Stimulated activated CD8-positive, alpha-beta memory T cell treated with anti-CD3 and anti-CD28 coated beads, Interleukin-12 subunit alpha, Interleukin-12 subunit beta, amount 100 ng/mL, for 24 hours (primary cell): ENCODE data around the gene RAB18.
"Not testable (repeated sequence)": the region's sequence is repeated elsewhere in the genome, so short reads cannot be mapped to it uniquely, and the experiment has no call there.

Experiments used
- DNase-seq: peaks from one replicate; pipeline ENCODE4 v3.0.0-alpha.2; 2020; ENCODE audit errors: extremely low read depth

RAB18 gene

DNA sequence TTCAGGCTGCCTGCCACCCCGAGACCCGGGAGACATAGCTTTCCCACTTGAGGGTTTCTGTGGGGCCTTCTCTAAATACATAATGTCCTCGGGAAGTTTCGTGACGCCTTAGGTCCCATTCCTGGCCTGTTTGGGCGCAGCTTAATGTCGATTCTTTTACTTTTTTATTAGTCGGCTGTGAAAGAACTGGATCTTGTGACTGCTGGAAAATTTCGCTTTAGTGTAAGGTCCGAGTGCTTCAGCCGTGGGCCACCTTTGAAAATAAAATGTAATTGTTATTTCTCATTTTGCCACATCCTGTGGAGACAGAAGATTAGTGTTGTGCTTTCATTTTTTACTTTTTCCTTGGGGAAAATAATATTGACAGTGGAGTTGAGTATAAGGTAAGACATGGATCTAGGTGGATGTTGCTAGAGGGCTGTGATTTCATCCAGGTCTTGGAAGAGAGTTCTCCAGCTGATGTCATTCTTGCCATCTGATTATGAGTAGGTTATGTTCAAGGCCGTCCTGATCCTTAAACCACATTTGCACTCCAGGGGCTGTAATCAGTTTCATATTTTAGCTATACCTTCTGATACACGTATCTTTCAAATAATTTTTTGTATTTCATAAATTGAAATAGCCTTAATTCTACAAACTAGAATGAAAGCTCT lies 830 bp downstream of the RAB18 start:
- no peak for DNase-seq

DNA sequence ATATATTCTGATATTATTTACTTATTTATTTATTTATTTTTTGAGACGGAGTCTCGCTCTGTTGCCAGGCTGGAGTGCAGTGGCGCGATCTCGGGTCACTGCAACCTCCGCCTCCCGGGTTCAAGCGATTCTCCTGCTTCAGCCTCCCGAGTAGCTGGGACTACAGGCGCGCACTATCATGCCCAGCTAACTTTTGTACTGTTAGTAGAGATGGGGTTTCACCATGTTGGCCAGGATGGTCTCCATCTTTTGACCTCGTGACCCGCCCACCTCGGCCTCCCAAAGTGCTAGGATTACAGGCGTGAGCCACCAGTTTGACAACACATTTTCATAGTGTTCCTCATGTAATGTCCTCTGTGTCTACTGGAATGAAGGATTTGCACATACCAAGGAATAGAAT lies 1.4 kb downstream of the RAB18 start:
- not testable (repeated sequence) for DNase-seq

DNA sequence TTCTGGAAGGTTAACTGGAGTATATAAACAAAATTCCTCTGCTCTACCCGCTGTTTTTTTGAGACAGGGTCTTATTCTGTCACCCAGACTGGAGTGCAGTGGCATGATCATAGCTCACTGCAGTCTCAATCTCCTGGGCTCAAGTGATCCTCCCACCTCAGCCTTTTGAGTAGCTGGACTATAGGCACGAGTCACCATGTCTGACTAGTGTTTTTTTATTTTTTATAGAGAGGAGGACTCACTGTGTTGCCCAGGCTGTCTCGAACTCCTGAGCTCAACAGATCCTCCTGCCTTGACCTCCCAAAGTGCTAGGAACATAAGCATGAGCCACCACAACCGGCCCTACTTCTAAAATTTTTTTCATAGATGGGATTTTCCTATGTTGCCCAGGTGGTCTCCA lies 2.2 kb downstream of the RAB18 start:
- DNase-seq: no peak

DNA sequence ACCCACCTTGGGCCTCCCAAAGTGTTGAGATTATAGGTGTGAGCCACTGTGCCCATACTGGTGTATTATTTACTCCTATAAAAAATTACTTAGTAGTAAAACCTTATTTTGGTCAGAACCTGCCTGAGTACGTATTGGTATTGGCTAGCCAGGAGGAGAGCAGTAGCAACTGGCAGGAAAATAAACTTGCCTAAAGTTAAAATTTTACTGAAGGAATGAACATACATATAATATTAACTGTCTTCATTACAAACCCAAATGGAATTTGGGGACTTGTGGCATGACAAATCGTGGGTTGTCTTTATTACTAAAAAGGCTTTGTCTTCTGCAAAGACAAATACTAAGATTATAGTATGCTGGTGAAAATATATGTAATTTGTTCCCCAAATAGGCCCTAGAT lies 8.4 kb downstream of the RAB18 start:
- no peak for DNase-seq

DNA sequence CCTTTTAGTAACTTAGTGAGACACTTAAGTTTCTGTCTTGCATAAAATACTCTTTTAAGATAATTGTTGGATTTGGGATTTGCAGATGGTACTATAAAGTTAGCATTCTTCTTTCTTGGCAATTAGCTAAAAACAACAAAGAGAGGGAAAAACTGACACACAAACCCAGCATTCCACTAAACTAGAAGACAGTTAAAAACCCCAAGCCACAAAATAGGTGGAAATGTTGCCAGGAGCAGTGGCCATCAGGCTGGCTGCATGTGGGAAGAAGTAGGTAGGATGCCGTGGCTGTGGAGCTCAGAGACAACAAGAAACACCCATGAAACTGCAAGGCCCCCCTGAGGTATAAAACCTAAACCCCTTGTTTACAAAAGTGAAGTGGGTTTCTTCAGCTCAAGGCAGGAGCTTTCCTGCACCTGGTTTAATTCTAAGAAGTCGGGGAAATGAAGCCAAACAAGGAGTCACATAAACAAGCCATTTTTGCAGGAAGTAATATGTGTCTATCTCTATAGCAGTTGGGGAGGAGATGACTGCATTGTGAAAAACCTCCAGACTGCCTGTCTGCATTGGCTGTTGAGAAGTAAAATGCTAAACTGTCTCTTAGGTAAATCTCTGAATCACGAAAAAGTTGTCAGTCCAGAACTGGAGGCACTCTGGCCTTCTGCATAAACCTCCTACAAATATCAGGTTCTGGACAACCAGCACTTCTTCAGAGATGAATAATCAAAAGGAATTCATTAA lies 9.5 kb downstream of the RAB18 start:
- no peak for DNase-seq

DNA sequence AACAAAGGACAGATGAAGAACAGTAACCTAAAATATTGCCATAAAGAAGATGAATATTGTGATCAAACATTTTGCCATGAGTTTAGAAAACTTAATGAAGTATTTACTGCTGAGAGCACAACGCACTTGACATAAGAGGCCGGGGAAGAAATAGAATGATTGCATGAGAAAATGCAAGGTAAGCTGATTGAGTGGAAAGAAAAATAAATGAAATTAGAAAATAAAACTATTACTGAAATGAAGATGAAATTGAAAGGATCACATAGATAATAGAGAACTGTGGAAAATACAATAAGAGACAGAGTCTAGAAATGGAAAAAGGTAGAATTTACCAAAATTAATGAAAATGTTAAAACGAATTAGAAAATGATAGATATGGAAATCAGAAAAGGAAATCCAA lies 10.1 kb downstream of the RAB18 start:
- no peak for DNase-seq

DNA sequence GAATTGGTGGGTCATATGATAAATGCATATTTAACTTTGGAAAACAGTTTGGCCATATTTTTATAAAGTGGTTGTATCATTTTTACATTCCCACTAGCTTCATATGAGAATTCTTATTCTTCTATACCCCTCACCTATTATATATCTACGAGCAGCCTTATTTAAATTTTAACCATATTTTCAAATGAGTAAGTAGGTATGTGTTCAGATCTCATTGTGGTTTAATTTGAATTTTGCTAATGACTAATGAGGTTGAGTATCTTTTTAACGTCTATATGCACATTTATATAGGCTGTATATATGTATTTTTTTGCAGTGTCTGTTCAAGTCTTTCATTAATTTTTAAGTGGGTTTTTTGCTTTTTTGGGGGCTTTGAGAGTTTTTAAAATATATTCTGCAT lies 14.2 kb downstream of the RAB18 start:
- no peak for DNase-seq

DNA sequence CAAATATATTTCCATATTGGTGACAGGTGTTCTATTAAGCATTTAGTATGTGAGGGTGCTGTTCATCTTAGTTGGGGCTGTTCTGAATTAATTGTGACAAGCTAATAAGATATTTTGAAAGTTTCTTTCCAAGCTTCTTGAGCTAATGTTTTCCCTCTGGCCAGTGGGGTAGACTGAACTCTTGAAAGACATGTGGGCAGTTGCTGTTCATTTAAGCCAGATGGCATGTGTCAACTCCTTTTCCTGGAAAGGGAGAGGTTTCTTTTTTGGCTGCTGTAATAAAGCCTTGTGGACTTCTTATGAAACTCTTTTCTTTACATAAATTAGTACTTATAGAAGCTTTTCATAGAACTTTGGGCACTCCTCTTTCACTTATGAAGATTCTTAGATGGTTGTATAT lies 21.7 kb downstream of the RAB18 start:
- no peak for DNase-seq

DNA sequence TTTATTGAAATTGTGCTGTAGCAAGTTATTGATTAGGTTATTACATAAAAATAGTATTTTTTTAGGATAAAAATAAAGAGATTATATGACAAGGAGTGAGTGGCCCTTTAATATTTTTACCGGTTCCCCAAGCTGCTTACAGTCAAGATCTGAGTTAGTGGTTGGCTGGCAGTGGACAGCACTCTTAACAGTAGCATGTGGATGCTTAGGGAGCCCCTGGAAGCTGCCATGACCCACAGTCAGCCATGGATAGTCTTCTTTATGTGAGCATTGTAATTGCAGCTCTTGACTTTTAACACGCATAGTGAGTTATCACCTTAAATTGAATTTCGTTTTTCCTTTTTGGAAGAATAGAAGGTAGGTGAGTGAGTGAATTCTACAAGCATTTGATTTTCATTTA lies 22.1 kb downstream of the RAB18 start:
- no peak for DNase-seq

DNA sequence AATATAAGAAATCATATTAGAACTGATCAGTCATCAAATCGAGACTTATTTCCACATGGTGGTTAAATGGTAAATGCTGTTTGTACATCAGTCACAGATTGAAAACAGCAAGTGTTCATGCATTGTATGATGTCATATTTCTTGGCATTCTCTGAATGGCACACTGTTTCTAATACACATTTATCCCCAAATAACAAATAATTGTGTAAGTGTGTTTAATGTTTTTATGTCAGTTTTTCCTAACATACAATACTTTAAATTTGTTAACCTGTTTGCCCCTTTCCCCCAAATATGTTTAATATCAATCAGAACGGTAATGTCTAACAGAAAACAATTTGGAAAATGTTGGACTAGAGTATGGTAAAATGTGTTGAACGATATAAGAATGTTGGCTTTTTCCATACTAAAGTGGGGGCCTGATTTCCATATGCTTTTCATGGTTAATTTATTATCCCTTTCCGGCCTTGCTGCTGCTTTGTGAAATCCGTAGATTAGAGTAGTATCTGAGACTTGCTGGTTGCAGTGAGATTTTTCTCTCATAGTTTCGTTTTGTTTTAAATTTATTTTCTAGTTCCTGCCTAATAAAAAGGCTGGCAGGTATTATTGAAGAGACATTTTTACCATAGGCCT lies 23.7 kb downstream of the RAB18 start:
- DNase-seq: no peak

DNA sequence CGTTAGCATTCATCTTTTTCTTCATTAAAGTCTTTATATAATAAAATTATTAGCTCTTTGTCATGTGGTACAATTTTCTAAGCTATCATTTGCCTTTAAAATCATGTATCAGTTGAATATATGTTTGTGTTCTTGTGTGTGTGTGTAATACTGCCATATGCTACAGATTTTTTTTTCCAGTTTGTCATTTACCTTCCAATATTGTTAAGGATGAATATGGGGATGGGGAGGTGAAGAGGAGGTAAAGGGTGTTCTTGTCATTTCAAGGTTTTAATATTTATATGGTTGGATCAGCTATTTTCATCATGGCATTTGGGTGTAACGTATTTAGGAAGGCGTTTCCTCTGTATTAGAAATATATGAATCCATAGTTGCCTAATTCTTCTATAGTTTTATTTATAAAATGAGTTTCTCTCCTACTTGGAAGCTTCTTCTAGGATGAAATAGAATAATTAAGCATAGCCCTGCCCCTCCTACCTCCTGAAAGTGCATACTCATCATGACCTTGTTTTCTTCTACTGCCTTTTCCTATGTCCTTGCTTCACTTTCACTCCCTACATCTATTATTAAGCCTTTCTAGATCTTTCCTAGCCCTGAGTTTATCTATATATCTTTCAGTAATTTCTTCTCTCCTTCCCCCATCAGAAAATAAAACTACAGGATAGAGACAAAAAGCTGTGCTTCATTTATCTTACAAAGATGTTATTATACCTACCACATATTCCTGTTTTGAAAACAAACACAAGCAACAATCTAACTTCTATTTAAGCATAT lies 25.1 kb downstream of the RAB18 start:
- no peak for DNase-seq

DNA sequence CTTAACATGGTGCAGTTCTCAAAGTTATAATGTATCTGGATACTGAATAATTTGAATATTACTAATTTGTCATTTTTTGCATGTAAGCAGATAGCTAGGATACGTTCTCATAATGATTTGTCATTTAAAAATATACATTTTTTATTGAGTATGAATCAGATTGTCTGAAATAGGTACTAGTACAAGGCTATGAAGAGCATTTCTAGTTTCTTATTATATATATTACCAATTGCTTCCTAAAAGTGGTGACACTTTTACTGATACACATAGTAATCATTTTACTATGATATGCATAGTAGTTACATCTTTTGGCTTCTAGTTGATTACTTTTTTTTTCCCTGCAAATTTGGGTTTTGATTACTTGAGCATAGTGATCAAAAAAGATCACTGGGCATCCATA lies 26.4 kb downstream of the RAB18 start:
- DNase-seq: no peak

DNA sequence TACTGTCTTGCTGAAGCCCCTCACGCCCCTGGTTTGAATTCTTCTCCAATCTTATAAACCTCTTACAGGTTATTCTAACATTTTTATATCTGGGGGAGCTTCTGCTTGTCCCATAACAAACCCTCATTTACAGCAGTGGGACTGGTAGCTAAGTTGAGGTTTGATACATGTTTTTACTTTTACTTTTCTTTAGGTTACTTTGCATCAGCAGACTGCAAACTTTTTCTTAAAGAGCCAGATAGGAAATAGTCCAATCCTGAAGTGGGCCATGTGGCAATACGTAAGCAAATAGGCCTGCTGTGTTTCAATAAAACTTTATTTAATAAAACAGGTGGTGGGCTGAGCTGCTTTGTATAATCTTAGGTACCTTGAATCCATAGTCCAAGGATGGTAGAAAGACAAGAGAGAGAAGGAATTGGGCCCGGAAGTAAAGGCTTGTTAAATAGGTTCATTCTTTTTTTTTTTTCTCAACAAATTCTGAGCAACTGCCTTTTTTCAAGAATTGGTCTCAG lies 27.3 kb downstream of the RAB18 start:
- DNase-seq: no peak

DNA sequence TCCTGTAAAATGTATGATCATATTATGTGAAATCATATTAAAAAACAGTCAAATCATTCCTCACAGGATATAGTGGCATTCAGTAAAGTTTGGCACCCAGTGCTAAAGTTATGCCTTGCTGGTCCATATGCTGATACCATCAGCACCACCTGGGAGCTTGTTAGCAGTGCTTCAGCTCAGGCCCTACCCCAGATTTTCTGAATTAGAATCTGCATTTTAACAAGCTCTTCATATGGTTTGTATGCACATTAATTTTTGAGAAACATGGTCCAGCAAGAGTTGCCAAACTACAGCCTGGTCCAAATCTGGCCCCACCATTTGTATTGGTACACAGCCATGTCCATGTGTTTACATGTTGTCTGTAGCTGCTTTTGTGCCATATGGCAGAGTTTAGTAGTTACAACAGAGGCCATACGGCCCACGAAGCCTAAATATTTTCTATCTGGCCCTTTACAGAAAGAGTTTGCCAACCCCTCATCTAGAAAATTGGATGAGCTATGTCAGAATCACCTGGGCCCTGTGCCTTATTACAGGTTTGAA lies 30.1 kb downstream of the RAB18 start:
- DNase-seq: no peak

DNA sequence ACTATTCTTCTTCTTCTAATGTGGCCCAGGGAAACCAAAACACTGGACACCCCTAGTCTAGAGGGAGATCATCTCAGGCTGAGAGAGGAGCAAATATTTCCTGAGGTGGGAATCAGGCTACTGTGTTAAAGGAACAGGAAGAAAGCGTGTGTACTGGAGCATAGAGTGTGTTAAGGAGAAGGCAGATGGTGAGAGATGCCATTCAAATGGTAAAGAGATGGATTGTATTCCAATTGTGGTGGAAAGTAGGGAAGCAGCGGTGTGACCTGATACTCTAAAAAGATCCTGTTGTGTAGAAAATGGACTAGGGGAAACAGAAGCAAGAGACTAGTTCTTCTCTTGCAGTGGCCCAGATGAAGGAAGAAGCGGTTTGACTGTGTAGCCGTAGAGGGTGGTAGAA lies 31.2 kb downstream of the RAB18 start:
- DNase-seq: no peak

DNA sequence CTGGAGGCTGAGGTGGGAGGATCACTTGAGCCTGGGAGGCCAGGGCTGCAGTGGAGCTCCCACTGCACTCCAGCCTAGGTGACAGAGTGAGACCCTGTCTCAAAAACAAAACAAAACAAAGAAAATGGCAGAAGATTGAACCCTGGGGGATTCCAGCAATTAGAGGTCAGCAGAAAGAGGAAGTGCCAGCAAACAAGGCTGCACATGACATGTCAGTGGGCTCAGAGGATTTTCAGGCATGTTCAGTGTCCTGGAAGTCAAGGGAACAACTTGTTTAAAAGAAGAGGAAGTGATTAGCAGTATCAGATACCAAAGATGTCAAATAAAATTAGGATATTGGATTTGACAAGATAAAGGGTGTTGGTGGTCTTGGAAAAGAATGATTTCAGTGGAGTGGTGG lies 32.3 kb downstream of the RAB18 start:
- DNase-seq: no peak

DNA sequence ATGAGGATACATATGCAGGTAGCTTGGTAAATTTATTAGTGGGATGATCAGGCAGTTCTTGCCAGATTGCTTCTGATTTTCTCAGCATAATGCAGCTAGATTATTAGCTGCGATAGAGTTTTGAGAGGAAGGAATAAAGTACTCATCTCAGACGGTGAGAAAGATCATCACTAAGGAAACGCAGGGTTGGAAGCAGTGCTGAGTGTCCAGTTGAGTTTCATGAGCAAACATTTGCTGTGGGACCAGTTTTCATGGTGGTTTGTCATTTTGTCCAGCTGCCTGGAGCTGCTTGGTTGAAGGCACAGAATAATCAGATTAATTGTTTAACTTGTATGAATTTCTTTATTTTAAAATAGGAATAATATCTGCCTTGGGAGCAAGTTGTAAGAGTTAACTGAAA lies 33.1 kb downstream of the RAB18 start:
- no peak for DNase-seq

DNA sequence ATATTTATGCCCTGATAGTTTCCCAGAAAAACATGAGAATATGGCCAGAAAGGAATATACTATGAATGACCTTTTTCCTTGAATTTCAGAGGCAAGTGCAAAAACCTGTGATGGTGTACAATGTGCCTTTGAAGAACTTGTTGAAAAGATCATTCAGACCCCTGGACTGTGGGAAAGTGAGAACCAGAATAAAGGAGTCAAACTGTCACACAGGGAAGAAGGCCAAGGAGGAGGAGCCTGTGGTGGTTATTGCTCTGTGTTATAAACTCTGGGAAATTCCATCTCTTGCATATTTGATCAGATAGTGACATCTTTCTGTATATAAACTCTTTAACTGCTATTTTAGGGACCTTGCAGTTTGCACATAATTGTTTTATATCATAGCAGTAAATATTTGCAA lies 33.7 kb downstream of the RAB18 start:
- no peak for DNase-seq

DNA sequence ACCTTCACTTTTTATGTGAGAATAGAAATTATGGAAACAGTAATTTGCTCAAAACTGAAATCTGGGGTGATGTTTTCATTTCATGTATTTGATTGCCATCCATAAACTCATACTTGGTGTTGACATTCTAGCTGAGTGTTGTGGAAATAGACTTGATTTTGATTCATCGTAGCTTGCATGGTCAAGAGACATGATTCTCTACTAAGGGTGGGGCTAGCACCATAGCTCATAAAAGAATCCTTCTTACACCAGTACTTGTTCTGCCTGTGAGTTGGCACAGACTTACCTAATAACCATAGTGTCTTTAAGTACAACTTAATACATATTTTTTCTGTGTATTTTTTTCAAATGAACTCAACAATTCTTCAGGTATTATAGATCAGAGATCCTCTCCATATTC lies 36.6 kb downstream of the RAB18 start:
- no peak for DNase-seq

DNA sequence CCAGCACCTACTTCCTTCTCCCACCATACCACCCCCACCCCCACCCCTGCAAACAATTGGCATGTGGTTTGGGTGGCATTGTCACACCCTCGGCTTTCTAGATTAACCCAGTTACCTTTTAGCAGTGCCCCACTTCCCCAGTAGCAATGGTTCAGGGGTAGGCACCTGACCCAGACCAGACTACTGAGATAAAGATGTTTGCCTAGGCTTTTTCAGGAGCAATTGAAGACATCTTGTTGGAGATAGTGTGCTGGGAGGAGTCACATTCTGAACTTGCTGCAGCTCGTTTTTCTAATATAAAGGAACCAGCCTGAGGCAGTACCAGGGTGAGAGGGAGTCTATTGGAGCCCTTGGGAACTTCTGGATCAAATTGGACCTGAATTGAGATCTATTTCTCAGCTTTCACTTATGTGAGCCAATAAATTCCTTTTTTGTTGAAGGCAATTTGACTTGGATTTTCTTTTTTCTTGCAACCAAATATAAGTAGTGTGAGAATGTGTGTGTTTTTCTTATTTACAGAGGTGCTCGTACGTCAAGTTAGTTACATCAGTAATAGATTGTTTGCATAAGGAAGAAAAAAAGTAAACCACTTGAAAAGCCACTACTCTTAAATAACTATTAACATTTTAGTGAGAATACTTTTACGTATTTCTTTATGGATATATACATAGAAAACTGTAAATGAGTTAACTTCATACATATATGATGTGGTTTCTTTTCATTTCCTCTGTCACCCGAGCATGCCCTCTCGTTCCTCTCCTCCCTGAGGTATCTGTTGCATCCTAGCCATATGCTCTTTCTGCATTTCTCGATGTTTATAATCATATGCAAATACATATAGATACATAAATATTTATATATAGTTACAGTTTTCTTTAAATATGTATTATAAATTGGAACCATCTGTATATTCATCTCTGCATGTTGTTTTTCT lies 38.0 kb downstream of the RAB18 start:
- DNase-seq: no peak

DNA sequence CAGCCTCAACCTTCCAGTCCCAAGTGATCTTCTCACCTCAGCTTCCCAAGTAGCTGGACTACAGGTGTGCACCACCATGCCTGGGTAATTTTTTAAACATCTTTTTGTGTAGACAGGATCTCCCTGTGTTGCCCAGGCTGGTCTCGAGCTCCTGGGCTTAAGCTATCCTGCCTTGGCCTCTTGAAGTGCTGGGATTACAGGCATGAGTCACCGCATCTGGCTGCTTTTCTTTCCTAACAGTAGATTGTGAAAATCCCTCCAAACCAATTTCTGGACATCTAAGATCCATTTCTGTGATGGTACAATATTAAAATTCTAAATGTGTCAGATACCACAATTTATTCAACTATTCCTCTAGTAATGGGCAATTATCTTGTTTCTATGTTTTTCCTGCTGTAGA lies 38.7 kb downstream of the RAB18 start:
- DNase-seq: no peak
